Measurements from ENCODE around the gene TUBGCP3. TPM values are rescaled to one million over a fixed set of nuclear protein-coding genes. Genes with fewer than 3 reads are reported as not detected.

Gene TUBGCP3
- total RNA-seq, 6 donors from 2014 or later = 27.7 to 50.3 (median 34.9) TPM

DNA sequence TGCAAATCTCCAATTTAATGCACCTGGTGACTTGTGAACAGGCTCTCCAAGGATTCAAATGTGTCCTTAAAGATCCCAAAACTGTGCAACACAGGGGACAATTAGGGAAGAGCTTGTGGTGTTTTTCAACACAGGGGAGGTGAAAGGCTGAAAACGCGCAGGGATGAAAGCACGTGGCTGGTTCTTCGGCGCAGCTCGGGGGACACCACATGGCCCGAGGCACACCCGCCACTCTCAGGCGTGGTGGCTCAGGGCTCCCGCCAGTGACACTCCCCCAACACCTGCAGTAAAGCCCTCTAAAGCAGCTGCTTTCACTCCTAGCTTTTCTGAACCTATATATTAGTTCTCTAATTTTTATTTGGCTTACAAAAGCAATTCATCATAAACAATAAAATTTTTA, 119.9 kb downstream of the TUBGCP3 start:
- Histone ChIP-seq H3K4me3 (no peak overlapping the region), H3K27ac (no peak overlapping the region), H3K36me3 (no peaks in the 10 kb centered on the region), H3K27me3 (no peaks in the 10 kb centered on the region), H3K4me1 (no peaks in the 10 kb centered on the region), H3K9me3 (no peaks in the 10 kb centered on the region)
- ATAC-seq (ENCODE audit: low FRiP score in 2 of 2) (no peak), DNase-seq (no peak)
- 85 to 97% methylated on average over 10 of the region's 10 CpGs for WGBS, 2 donors
- TF ChIP-seq POLR2AphosphoS5 (IDR thresholded peaks at IDR 0.05) (no peak), EP300 (IDR thresholded peaks at IDR 0.05) (no peak), POLR2A (IDR thresholded peaks at IDR 0.05) (no peak)
- TF ChIP-seq, protein P1, sequence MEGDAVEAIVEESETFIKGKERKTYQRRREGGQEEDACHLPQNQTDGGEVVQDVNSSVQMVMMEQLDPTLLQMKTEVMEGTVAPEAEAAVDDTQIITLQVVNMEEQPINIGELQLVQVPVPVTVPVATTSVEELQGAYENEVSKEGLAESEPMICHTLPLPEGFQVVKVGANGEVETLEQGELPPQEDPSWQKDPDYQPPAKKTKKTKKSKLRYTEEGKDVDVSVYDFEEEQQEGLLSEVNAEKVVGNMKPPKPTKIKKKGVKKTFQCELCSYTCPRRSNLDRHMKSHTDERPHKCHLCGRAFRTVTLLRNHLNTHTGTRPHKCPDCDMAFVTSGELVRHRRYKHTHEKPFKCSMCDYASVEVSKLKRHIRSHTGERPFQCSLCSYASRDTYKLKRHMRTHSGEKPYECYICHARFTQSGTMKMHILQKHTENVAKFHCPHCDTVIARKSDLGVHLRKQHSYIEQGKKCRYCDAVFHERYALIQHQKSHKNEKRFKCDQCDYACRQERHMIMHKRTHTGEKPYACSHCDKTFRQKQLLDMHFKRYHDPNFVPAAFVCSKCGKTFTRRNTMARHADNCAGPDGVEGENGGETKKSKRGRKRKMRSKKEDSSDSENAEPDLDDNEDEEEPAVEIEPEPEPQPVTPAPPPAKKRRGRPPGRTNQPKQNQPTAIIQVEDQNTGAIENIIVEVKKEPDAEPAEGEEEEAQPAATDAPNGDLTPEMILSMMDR (IDR thresholded peaks at IDR 0.05) = no peak

DNA sequence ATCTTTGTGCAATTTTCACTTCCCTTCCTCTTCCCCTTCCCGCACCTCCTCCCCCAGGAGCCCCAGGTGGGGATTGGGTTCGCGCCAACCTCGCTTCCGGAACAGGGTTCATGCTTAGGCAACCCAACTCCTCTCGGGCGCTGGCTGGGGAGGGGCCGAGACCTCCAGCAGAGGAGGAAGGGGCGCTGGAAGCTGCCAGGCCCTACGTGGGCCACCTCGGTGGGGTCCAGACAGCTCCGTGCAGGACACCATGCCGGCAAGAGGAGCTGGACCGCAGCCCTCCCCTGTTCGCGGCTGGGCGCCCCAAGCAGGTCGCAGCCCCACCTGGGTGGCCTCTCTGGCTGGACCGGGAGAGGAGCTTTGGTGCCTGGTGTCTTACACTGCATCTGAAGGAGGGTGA, 120.7 kb downstream of the TUBGCP3 start:
- DNase-seq = peak in 1 of 2 donors; percentile 74
- WGBS, 2 donors = 84 to 88% methylated on average over 15 to 17 of the region's 19 CpGs
- Histone ChIP-seq H3K27ac (no peak overlapping the region), H3K36me3 (no peaks in the 10 kb centered on the region), H3K9me3 (no peaks in the 10 kb centered on the region), H3K4me3 (no peak overlapping the region), H3K4me1 (no peaks in the 10 kb centered on the region), H3K27me3 (no peaks in the 10 kb centered on the region)
- TF ChIP-seq POLR2AphosphoS5 (IDR thresholded peaks at IDR 0.05) (no peak), POLR2A (IDR thresholded peaks at IDR 0.05) (no peak), EP300 (IDR thresholded peaks at IDR 0.05) (no peak)
- TF ChIP-seq, protein P1 (IDR thresholded peaks at IDR 0.05) = no peak
- no peak for ATAC-seq (ENCODE audit: low FRiP score in 2 of 2)

DNA sequence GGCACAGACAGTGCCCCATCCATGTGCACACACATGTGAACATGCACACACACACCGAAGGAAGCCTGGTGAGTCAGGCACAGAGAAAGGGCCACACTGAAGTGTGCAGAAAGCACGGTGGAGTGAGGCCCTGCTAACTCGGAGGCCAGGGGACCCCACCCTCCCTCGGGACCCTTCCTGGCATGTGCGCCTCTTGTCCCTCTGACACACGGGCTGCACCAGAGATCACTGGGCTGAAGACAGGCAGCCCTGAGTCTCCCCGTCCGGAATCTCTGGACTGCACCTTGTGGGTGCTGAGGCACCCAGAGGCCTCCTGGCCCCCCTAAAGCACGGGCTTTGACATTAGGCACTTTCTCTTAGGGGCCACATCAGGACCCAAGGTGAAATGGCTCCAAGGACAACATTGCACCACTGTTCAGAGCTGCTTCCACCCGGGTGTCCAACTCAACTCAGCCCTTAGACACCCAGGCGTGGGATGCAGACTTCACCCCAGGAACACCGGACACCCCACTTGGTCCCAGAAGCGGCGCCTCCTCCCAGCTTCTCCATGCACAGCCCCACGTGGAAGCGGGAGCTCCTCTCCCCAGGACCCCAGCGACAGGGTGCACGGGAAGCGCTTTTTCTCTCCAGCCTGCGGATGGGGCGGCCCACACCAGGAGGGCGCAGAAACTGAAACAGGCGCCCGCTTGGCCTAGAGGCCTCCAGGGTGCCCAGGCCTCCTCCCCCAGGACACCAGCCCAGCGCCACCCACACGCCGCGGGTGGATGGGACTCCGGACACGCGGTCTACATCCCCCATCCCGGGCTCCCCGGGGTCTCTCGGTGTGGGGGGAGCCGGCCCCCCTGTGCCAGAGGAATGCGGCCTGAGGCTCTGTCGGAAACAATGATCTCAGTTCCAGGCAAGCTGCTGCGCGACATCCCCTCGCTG, 121.6 kb downstream of the TUBGCP3 start:
- Histone ChIP-seq H3K4me1 (no peaks in the 10 kb centered on the region), H3K27ac (no peak overlapping the region), H3K27me3 (no peaks in the 10 kb centered on the region), H3K9me3 (peaks cover 0 to 5% (median 2%) of the 10 kb centered on the region in 4 donors), H3K36me3 (no peaks in the 10 kb centered on the region), H3K4me3 (no peak overlapping the region)
- 79 to 81% methylated on average over 15 to 35 of the region's 40 CpGs for WGBS, 2 donors
- ATAC-seq (ENCODE audit: low FRiP score in 2 of 2) (no peak), DNase-seq (peak in 1 of 2 donors; percentile 78)
- TF ChIP-seq, protein P1 (IDR thresholded peaks at IDR 0.05) = no peak

DNA sequence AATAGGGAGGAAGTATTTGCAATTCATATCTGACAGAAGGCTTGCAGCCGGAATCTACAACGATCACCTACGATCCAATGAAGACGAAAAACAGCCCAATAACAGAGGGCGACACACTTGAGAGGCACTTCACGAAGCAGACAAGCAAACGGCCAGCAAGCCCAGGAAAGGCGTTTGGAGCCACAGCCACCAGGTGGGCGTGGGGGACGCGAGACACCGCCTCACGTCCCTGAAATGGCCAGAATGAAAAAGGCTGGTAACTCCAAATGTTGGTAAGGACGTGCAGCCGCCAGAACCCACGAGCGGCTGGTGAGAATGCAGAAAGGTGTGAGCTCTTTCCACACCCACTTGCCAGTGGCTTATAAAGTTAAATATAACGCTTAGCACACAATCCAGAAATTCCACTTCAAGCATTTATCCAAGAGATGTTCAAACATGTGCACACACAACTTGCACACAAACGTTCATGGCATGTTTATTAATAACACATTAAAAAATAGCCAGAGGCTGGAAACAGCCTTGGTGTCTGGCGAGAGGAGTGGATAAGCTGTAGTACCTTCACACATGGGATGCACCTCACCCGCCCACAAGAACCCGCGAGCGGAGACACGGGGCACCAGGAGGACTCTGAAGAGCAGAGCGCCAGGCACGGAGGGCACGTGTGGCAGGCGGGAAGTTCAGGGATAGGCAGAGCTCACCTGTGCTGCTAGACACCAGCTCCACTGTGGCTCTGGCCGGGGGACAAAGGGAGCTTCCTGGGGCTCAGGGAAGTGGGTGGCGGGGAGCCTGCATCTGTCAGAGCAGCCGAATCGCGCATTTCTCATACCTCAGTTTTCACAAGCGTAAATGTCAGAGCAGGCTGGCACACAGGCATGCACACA, 122.5 kb downstream of the TUBGCP3 start:
- TF ChIP-seq POLR2AphosphoS5 (IDR thresholded peaks at IDR 0.05) = no peak
- TF ChIP-seq EP300 (IDR thresholded peaks at IDR 0.05) = no peak
- no peak for TF ChIP-seq POLR2A (IDR thresholded peaks at IDR 0.05)
- TF ChIP-seq, protein P1 (IDR thresholded peaks at IDR 0.05) = no peak
- DNase-seq (peak in 1 of 2 donors; percentile 56), ATAC-seq (ENCODE audit: low FRiP score in 2 of 2) (no peak)
- Histone ChIP-seq H3K27ac (no peak overlapping the region), H3K36me3 (no peaks in the 10 kb centered on the region), H3K4me1 (no peaks in the 10 kb centered on the region), H3K27me3 (no peaks in the 10 kb centered on the region), H3K4me3 (no peak overlapping the region), H3K9me3 (peaks cover 0 to 6% (median 3%) of the 10 kb centered on the region in 4 donors)
- WGBS, 2 donors = 73 to 76% methylated on average over 30 to 35 of the region's 35 CpGs

Measured in upper lobe of left lung (tissue), 6 donors.